GM12873 (cell line): Measurements from ENCODE around the gene SPAM1.

Experiments
- TF ChIP-seq, protein P1 (sequence below): IDR thresholded peaks from 2 replicates; pipeline ENCODE4 v1.5.1; 2012; ENCODE audit warnings: low read depth, mild to moderate bottlenecking, moderate library complexity, low read length, control low read depth; ENCODE audit not compliant: insufficient read depth; ENCODE audit errors: missing control alignments

SPAM1 gene

DNA sequence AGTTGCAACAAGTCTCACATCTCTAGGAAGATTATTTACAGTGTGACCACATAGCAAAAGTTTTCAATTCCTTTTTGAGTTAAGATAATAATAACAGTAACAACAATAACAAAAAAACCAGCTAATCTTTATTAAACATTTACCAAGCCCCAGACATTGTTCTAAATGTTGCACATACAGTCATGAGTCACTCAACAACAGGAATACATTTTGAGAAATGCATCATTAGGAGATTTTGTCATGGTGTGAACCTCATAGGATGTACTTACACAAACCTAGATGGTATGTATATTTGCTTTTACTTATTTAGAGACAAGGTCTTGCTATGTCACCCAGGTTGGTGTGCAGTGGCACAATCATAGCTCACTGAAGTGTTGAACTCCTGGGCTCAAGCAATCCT lies 52.0 kb downstream of the SPAM1 start:
- TF ChIP-seq, protein P1, sequence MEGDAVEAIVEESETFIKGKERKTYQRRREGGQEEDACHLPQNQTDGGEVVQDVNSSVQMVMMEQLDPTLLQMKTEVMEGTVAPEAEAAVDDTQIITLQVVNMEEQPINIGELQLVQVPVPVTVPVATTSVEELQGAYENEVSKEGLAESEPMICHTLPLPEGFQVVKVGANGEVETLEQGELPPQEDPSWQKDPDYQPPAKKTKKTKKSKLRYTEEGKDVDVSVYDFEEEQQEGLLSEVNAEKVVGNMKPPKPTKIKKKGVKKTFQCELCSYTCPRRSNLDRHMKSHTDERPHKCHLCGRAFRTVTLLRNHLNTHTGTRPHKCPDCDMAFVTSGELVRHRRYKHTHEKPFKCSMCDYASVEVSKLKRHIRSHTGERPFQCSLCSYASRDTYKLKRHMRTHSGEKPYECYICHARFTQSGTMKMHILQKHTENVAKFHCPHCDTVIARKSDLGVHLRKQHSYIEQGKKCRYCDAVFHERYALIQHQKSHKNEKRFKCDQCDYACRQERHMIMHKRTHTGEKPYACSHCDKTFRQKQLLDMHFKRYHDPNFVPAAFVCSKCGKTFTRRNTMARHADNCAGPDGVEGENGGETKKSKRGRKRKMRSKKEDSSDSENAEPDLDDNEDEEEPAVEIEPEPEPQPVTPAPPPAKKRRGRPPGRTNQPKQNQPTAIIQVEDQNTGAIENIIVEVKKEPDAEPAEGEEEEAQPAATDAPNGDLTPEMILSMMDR = no peak

DNA sequence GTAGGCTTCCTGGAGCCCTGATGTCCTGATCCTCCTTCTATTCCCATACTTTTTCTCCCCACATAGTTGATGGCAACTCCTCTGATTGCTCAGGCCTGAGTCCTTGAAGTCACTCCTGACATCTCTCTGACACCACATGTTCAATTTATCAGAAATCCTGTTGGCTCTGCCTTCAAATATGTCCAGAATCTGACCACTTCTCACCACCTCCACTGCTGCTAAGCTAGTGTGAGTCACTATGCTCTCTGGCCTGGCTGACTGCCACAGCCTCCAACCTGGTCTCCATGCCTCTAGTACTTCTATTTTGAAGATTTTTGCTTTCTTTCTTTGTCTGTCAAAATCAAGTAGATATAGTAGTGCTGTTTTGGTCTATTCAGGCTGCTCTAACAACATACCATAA lies 54.8 kb downstream of the SPAM1 start:
- TF ChIP-seq, protein P1 = no peak

DNA sequence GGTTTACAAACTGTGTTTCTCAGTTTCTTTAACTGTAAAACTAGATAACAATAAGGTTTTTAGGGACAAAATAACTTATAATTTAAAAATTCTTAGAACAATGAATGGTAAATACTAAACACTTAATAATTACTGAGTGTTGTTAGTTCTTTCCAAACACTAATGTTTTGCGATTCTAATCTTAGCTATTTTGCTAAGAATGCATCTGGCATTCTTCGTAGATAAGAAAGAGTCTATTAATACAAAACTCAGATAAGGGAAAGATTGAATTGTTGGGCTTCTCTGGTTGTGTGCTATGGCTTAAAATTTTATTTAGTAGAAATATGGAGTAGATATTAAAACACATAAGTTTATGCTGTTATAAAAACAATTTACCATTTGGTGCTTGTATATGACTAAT lies 62.4 kb downstream of the SPAM1 start:
- TF ChIP-seq, protein P1 = no peak

DNA sequence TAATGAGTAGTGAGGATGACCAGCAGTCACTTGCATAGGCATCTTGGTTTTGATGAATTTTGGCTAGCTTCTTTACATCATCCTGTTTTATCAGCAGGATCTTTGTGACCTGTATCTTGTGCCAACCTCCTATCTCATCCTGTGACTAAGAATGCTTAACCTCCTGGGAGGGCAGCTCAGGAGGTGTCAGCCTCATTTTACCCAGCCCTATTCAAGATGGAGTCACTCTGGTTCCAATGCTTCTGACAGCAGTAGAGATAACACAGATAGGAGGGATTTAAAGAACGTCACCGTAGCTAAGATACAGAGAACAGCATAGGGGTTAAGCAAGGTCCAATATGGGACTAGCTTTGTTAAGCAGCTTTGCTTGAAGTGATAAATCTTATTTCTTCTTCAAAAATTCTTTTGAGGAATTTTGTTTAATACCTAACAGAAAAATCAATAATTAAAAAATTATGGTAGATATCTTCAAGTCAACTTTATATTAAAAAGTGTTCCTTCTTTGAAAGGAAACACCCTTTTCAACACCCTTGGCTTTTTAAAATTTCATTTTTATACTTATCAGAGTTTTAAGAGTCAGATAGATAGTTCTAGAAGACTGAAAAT lies 68.0 kb downstream of the SPAM1 start:
- TF ChIP-seq, protein P1 = no peak

DNA sequence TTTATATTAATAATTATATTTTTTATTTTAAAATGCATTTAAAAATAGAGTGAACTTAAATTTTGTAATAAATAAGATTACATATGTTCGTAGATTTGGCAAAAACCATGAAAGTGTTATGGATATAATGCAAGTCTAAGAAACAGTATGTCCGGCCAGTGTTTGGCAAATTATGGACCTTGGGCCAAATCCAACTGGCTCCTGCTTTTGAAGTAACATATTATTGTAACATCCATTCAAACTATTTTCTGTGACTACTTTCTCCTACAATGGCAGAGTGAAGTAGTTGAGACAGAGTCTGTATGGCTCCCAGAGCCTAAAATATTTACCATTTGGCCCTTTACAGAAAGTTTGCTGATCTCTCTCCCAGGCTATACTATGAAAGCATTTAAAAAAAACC lies 69.0 kb downstream of the SPAM1 start:
- TF ChIP-seq, protein P1 = no peak

DNA sequence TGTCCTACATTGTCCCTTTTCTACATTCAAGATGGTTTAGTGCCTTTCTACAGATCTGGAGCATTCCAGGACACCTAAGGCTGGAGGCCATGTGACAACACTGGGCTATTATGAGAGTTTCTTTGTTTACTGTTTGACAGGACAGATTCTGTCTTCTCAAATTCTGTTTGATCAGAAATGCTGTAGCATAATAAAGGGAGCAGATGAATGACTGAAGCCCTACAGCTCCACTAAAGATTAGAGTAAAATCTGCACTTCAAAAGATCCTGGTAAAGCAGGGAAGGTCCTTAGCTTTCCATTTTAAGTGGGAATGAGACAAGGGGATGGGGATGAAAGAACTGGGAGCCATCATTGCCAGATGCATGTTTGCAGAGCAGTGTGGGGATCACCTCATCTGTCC lies 69.4 kb downstream of the SPAM1 start:
- TF ChIP-seq, protein P1 = no peak

DNA sequence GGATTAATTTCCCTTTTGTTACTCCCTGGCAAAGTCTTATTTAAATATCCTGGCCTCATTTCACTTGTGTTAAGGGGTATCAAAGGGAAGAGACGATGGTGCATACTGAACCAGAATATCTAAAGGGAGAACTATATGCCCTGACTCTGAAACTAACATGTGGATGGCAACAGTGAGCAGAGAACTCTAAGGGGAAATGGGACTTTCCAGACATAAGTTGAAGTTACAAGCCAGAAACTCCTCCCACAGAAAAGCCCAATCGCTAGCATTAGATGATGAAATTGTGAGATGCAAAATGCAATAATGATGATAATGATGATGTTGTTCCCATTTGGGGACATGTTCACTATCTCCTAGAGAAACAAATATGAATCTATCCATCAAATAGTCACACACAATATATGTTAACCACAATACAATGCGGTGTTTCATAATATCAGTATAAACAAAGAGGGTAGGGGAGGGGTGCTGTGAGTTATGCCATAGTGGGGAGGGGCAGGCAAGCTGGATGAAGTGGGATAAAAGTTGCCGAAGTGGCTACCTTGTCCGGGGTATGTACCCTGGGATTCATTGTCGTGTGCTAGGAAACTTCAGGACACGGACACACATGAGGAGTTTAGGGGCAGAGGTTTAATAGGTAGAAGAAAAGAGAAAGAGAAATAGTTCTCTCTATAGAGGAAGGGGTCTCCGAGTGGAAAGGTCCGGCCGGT lies 70.7 kb downstream of the SPAM1 start:
- TF ChIP-seq, protein P1 = no peak
